Smooth muscle cell (in vitro differentiated cells): ENCODE data around the gene ZBTB16. TPM values are rescaled to one million over a fixed set of nuclear protein-coding genes. Genes with fewer than 3 reads are reported as not detected.

ENCODE experiments used
- DNase-seq: peaks from one replicate; lab custom pipeline; 2025; ENCODE audit not compliant: unreplicated experiment; lab: John Stamatoyannopoulos, UW
- H2AFZ ChIP-seq: fragments of 200-600 bp; sonication (generic); 2 replicates; pipeline ENCODE4 v1.6.0; 2016; ENCODE audit warnings: antibody characterized with exemption, low read depth, mild to moderate bottlenecking
- H3F3A ChIP-seq: fragments of 200-600 bp; sonication (generic); 2 replicates; pipeline ENCODE4 v1.6.0; 2017; ENCODE audit warnings: antibody characterized with exemption, low read depth
- H3K27ac ChIP-seq: fragments of 200-600 bp; sonication (generic); 2 replicates; pipeline ENCODE4 v1.5.1; 2016; ENCODE audit warnings: low read depth, mild to moderate bottlenecking
- H3K27me3 ChIP-seq: fragments of 200-600 bp; sonication (generic); 2 replicates; pipeline ENCODE4 v1.6.1; 2016; ENCODE audit warnings: low read depth, mild to moderate bottlenecking
- H3K36me3 ChIP-seq: fragments of 200-600 bp; sonication (generic); 2 replicates; pipeline ENCODE4 v1.5.1; 2016; ENCODE audit warnings: low read depth
- H3K4me1 ChIP-seq: fragments of 200-600 bp; sonication (generic); 2 replicates; pipeline ENCODE4 v1.5.1; 2016; ENCODE audit warnings: low read depth
- H3K4me2 ChIP-seq: fragments of 200-600 bp; sonication (generic); 2 replicates; pipeline ENCODE4 v1.6.0; 2016; ENCODE audit warnings: mild to moderate bottlenecking
- H3K4me3 ChIP-seq: fragments of 200-600 bp; sonication (generic); 2 replicates; pipeline ENCODE4 v1.5.1; 2016; ENCODE audit warnings: mild to moderate bottlenecking
- H3K79me2 ChIP-seq: fragments of 200-600 bp; sonication (generic); 2 replicates; pipeline ENCODE4 v1.6.0; 2016; ENCODE audit warnings: low read depth, mild to moderate bottlenecking
- H3K9ac ChIP-seq: fragments of 200-600 bp; sonication (generic); 2 replicates; pipeline ENCODE4 v1.6.0; 2016; ENCODE audit warnings: low read depth
- H3K9me3 ChIP-seq: fragments of 200-600 bp; sonication (generic); replicated peaks from 2 replicates; pipeline ENCODE4 v1.5.1; 2016; ENCODE audit warnings: low read depth
- H4K20me1 ChIP-seq: fragments of 200-600 bp; sonication (generic); 2 replicates; pipeline ENCODE4 v1.6.0; 2016; ENCODE audit warnings: low read depth
- WGBS: methylation state at CpG from one replicate; pipeline ENCODE4 v1.1.7; 2016; ENCODE audit warnings: low lambda C conversion rate; 5-methylcytosine and 5-hydroxymethylcytosine counted together
- polyA plus RNA-seq: library from polyadenylated mRNA; unstranded; fragments of >200 nt; fragmentation: Nextera tagmentation; extraction: Ambion mirVana; gene quantifications from 2 replicates; pipeline ENCODE4 v1.2.1, GENCODE V29; 2016
- total RNA-seq: library from RNA; depleted of rRNA; stranded (reverse); fragments of >200 nt; gene quantifications from 2 replicates; pipeline ENCODE4 v1.2.3, GENCODE V29; 2014
- TF ChIP-seq, protein P1 (sequence below): fragments of 200-600 bp; sonication (generic); IDR thresholded peaks from 2 replicates; pipeline ENCODE4 v1.5.1; 2017; ENCODE audit warnings: borderline replicate concordance, mild to moderate bottlenecking, antibody characterized with exemption; ENCODE audit not compliant: insufficient read depth, poor library complexity, severe bottlenecking

ZBTB16 gene
- total and polyA plus RNA-seq, 2 experiments from 2014 or later, result not detected

DNA sequence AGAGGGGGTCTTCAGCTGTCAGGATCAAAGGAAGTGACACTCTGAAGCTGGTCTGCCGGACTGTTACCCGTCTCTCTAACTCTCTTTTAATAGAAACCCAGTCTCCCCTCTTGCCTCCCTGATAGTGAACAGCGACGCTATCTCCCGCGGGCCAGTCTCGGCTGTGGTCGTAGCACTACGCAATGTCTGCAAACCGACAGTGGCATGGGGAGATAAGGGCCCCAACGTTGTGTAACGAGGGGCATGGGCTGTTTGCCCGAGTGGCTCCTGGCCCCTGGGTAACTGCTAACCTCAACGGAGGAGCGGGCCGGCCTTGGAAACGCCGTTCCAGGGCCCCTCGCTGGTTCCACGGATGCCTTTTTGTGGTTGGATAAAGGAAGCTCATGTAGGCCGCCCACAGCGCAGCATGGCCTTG lies 23.3 kb downstream of the ZBTB16 start:
- Histone ChIP-seq H3K27ac (peak overlapping the region; percentile 64), H3K4me1 (peaks cover 33% of the 10 kb centered on the region), H3K4me2 (peak overlapping the region; percentile 64), H3K36me3 (no peaks in the 10 kb centered on the region), H3K79me2 (no peaks in the 10 kb centered on the region), H3K9me3 (no peaks in the 10 kb centered on the region), H3K27me3 (peaks cover 33% of the 10 kb centered on the region), H4K20me1 (no peaks in the 10 kb centered on the region), H3K9ac (peak overlapping the region; percentile 60), H3K4me3 (no peak overlapping the region), H3F3A (peaks cover 8% of the 10 kb centered on the region), H2AFZ (no peak overlapping the region)
- no peak for DNase-seq
- WGBS, result 41% methylated on average over 22 of the region's 22 CpGs
- TF ChIP-seq, protein P1, sequence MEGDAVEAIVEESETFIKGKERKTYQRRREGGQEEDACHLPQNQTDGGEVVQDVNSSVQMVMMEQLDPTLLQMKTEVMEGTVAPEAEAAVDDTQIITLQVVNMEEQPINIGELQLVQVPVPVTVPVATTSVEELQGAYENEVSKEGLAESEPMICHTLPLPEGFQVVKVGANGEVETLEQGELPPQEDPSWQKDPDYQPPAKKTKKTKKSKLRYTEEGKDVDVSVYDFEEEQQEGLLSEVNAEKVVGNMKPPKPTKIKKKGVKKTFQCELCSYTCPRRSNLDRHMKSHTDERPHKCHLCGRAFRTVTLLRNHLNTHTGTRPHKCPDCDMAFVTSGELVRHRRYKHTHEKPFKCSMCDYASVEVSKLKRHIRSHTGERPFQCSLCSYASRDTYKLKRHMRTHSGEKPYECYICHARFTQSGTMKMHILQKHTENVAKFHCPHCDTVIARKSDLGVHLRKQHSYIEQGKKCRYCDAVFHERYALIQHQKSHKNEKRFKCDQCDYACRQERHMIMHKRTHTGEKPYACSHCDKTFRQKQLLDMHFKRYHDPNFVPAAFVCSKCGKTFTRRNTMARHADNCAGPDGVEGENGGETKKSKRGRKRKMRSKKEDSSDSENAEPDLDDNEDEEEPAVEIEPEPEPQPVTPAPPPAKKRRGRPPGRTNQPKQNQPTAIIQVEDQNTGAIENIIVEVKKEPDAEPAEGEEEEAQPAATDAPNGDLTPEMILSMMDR, result no peak

- Histone ChIP-seq H3K9ac (no peak overlapping the region), H3K9me3 (no peaks in the 10 kb centered on the region), H2AFZ (no peak overlapping the region), H3K4me2 (peak overlapping the region; percentile 64), H3K27ac (no peak overlapping the region), H3K79me2 (no peaks in the 10 kb centered on the region), H3K27me3 (peaks cover 24% of the 10 kb centered on the region), H4K20me1 (no peaks in the 10 kb centered on the region), H3K4me1 (peaks cover 34% of the 10 kb centered on the region), H3K4me3 (no peak overlapping the region), H3K36me3 (no peaks in the 10 kb centered on the region), H3F3A (peaks cover 8% of the 10 kb centered on the region)
- 93% methylated on average over 11 of the region's 11 CpGs for WGBS
- TF ChIP-seq, protein P1, result no peak
- DNase-seq, result no peak
Measured at GRCh38 chr11:114083391-114084252, 24.1 kb downstream of the ZBTB16 start.

DNA sequence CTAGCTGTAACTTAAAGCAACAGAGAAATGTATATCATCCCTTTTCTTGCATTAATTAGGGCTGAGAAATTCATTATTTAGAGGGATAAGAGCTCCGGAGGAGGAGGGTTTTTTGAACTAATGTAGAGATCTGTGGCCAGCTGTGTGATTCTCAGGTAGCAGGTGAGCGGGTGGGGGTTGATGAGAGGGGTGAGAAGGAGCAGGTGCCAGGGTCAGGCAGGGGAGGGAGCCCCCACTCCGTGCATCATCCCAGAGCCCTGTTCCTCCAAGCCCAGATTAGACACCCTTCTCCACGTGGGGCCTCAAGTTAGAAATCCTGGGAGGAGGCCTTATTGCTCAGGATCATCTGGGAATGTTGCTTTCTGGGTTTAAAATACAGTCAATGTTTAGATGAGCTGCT lies 24.9 kb downstream of the ZBTB16 start:
- peaks cover 26% of the 10 kb centered on the region for H3K4me1 ChIP-seq
- no peak for DNase-seq
- WGBS, result 59% methylated on average over 4 of the region's 4 CpGs
- no peaks in the 10 kb centered on the region for H3K9me3 ChIP-seq
- H3K27me3 ChIP-seq, result peaks cover 19% of the 10 kb centered on the region
- H3K27ac ChIP-seq, result no peak overlapping the region
- no peak overlapping the region for H3K9ac ChIP-seq
- no peaks in the 10 kb centered on the region for H3K79me2 ChIP-seq
- TF ChIP-seq, protein P1, result no peak
- no peak overlapping the region for H3K4me2 ChIP-seq
- no peak overlapping the region for H2AFZ ChIP-seq
- no peaks in the 10 kb centered on the region for H4K20me1 ChIP-seq
- peaks cover 8% of the 10 kb centered on the region for H3F3A ChIP-seq
- H3K36me3 ChIP-seq, result no peaks in the 10 kb centered on the region
- H3K4me3 ChIP-seq, result no peak overlapping the region
